ENCODE measurements around the gene UBE2L5.

UBE2L5 gene

DNA sequence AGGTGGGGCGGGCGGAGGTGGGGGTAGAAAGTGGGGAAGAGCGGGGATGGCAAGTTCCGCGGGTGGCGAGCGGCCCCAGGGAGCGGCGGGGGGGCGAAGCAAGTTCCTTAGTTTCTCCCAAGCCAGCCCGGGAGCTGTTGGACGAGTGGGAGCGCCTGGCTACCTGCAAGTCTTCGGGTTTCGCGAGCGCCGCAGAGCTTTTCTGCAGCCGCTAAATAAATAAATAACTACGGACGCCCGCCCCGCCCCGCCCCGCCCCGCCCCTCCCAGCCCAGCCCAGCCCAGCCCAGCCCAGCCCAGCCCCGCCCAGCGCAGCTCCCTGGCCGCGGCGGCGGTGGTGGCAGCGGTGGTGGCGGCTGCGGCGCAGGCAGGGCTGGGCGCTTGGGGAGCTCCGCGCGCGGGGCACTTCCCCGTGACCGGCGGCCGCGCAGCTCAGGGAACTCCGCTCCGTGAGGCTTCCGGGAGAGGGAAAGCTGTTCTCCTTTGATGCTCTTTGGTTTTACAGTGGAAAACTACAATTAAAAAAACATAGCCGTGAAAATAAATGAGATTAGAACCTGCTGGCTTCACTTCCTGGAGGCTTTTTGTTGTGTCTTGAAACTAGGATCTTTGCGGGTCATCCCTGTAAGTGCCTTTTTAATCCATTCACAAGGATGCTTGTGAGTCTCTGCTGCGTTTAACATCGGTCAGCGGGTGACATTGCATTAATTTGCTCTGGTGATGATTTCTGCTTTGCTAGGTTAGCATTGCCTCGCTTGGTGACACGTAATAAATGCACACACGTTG is at the start of gene UBE2L5:
UBE2L5 (plus strand) TSS at position 440 of the 786 bp plus-strand sequence. CDS start 5,498 bp downstream, outside the sequence.
- peak; percentile 67 to 68 for DNase-seq
- no peak for TF ChIP-seq POLR2A (IDR thresholded peaks at IDR 0.05; ENCODE audit: low read length)
- no peak for TF ChIP-seq GATA1 (IDR thresholded peaks at IDR 0.05; ENCODE audit: low read depth, low read length)

DNA sequence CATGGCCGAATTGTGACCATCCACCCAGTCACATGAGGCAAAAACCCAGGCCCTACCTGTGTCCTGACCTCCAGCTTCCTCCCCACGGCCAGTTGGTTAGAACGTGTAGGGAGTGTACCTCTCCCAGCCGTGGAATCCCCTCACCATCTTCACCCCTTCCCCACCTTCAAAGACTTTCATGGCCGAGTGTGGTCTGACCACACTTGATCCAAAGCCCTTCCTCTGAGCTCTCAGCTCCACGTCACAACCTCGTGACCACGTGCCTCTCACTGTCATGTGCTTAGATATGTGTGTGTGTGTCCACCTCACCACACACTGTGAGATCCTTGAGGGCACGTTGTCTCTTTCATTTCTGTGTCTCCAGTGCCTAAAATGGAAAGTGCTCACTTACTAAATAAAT is 48.6 kb upstream of the UBE2L5 start:
- TF ChIP-seq GATA1 (IDR thresholded peaks at IDR 0.05; ENCODE audit: low read depth, low read length) (no peak), POLR2A (IDR thresholded peaks at IDR 0.05; ENCODE audit: low read length) (no peak)
- DNase-seq = no peak

DNA sequence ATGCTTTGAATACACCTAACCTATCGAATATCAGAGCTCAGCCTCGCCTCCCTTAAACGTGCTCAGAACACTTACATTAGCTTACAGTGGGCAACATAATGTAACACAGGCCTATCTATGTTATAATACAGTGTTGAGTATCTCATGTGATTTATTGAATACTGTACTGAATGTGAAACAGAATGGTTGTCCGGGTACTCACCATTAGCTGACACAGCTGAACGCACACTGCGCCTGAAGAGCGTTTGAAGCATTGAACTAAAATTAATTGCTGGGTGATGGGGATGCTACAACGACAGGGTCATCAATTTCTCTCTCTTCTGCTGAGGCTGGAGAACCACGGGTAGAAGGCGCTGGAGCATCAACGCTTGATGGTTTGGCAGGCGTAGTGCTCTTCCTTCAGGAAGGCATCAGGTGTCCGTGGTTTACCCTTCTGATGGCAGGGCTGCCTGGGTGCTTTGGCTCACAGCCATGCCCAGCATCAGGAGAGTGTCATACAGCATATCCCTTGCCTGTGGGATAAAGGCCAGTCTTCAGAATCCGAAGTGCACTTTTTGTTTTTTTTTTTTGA is 46.9 kb upstream of the UBE2L5 start:
- no peak for TF ChIP-seq GATA1 (IDR thresholded peaks at IDR 0.05; ENCODE audit: low read depth, low read length)
- no peak for TF ChIP-seq POLR2A (IDR thresholded peaks at IDR 0.05; ENCODE audit: low read length)
- no peak for DNase-seq

DNA sequence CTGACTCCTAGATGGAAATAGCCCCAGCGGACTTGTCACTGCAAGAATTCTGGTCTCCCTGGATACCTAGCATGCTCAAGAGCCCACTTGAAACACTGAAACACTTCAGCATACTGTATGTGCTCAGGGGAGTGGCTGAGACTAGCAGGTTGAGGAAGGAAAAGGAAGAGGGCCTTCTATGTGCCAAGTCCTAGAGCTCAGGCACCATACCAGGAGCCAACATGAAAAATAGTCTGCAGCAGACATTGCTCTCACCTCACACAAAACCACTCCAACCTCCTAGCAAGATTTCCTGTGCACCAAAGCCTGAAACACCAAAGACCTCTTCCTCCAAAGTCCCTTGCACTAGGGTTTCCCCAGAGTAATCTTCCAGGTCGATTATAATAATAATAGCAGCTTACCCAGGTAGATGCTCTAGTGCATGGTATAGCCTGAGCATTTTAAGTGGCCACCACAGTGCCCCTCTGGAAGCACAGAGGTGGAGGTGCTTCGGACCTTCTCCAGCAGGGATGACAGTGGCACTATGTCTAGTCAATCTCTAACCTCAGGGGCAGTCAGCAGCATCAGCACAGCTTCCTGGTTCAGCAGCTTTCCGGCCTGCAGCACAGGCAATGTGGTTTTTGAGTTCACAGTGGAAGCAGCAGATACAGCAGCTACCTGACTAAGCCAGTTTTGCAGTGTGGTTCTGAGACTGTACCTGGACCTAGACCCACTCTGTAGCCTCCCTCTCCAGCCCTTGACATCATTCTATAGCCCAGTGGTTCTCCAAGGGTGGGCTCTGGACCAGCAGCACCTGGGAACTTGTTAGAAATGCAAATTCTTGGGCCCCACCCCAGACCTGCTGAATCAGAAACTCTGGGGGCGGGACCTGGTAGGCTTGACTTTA is 45.6 kb upstream of the UBE2L5 start:
- DNase-seq = no peak
- TF ChIP-seq GATA1 (IDR thresholded peaks at IDR 0.05; ENCODE audit: low read depth, low read length) = no peak
- no peak for TF ChIP-seq POLR2A (IDR thresholded peaks at IDR 0.05; ENCODE audit: low read length)

DNA sequence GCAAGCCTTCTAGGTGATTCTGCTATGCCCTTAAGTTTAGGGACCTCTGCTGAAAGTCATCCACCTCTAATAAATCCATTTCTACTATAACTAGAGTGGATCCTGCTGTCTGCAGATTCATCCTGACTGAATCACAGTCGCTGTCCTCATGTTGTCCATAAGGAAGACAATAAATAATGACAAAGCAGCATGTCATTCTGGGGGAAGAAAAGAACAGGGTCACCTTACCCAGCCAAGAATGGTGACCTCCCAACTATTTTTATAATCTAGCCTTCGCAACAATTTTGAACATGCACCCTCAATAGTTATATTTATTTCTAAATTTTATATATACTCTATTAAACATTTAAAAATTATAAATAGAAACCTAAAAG is 45.0 kb upstream of the UBE2L5 start:
- TF ChIP-seq GATA1 (IDR thresholded peaks at IDR 0.05; ENCODE audit: low read depth, low read length) (no peak), POLR2A (IDR thresholded peaks at IDR 0.05; ENCODE audit: low read length) (no peak)
- no peak for DNase-seq

DNA sequence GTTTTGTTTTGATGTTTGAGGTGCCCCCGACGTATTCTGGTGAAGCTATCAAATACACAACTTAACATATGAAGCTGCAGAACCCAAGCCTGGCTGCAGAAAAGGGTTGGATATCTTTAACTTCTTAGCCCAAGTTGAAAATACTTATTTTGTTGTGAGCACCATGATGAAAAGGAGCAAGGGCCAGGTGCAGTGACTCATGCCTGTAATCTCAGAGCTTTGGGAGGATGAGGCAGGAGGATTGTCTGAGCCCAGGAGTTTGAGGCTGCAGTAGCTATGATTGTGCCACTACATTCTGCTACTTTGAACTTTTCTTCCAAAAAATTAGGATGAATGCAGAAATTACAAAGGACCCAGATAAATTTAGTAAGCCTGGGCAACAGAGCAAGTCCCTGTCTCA is 44.1 kb upstream of the UBE2L5 start:
- DNase-seq = no peak
- TF ChIP-seq GATA1 (IDR thresholded peaks at IDR 0.05; ENCODE audit: low read depth, low read length) = no peak
- no peak for TF ChIP-seq POLR2A (IDR thresholded peaks at IDR 0.05; ENCODE audit: low read length)

DNA sequence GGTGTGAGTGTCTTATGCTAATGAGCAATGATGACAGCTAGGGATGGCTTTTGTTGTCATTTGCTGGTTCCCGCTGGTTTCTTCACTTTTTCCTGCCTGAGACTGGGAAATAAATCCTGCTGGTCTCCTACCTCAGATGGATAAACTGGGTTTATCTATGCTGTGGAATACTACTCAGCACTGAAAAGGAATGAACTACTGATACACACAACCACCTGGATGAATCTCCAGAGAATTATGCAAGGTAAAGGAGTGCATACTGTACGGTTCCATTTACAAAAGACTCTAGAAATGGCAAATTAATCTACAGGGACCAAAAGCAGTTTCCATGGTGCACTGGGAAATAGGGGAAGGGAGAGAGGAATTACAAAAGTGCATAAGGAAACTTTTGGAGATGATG is 41.2 kb upstream of the UBE2L5 start:
- TF ChIP-seq POLR2A (IDR thresholded peaks at IDR 0.05; ENCODE audit: low read length) = no peak
- TF ChIP-seq GATA1 (IDR thresholded peaks at IDR 0.05; ENCODE audit: low read depth, low read length) = no peak
- DNase-seq = no peak

DNA sequence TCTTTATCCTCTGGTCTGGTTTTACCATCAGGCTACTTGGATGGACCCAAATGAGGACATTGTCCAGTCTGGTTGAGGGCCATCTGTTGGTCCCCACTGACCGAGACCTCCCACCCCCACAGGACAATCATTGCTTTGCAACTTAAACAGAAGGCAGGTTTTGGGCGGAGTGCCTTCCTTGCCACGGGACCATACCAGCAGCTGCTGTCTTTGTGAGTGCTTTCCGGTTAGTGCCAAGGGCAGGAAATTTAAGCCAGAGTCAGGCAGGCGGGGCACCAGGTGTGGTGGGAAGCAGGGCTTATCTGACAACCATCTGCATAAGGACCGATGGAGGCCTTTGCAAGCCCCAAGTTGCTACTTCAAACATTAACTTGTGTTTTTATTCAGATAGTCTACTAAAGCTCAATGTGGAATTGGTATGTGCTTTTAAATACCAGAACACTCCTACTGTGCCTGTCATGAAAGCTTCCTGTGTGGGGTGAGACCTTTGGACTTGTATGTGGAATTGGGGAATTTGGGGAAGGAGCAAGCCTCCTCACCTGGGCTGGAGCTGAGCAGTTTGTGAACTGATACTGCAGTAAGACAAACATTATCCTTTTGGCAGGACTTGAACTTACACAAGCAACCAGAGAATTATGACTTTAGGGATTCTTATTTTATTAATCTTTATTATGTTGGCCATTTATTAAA is 39.3 kb upstream of the UBE2L5 start:
- TF ChIP-seq GATA1 (IDR thresholded peaks at IDR 0.05; ENCODE audit: low read depth, low read length) = no peak
- TF ChIP-seq POLR2A (IDR thresholded peaks at IDR 0.05; ENCODE audit: low read length) = no peak
- no peak for DNase-seq

DNA sequence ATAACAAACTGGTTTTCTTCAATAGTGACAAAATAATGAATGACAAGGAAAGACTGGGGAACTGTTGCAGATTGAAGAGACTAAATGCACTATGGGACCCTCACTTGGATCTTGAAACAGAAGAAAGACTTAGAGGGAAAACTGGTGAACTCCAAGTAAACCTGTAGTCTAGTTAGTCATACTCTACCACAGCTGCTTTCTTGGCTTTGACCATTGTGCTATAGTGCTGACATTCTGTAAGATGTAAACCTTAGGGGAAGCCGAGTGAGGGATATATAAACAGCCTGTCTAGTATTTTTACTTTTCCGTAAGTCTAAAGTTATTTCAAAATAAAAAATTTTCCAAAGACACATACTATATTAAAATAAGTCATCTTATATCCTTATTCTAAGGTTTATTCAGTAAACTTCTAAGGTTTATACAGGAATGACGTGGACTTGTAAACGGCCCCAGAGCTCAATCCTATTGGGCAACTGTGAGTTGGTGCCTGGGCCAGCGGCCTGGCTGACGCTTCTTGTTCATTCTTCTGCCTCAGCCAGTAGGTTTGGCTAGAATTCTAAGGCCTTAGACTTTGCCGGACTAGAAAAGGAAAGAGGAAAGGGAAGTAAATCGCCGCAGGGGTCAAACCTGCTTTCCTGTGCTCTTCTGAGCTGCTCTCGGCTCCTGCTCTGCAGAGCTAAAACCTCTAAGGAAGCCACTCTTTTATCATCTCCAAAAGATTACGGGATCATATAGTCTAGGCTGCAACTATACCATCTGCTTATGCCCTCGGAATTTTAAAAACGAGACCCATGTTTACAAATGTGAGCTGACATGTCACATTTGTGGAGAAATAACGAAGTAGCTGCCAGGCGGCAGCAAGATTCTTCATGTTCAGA is 33.6 kb upstream of the UBE2L5 start:
- DNase-seq = no peak
- TF ChIP-seq GATA1 (IDR thresholded peaks at IDR 0.05; ENCODE audit: low read depth, low read length) = no peak
- no peak for TF ChIP-seq POLR2A (IDR thresholded peaks at IDR 0.05; ENCODE audit: low read length)

DNA sequence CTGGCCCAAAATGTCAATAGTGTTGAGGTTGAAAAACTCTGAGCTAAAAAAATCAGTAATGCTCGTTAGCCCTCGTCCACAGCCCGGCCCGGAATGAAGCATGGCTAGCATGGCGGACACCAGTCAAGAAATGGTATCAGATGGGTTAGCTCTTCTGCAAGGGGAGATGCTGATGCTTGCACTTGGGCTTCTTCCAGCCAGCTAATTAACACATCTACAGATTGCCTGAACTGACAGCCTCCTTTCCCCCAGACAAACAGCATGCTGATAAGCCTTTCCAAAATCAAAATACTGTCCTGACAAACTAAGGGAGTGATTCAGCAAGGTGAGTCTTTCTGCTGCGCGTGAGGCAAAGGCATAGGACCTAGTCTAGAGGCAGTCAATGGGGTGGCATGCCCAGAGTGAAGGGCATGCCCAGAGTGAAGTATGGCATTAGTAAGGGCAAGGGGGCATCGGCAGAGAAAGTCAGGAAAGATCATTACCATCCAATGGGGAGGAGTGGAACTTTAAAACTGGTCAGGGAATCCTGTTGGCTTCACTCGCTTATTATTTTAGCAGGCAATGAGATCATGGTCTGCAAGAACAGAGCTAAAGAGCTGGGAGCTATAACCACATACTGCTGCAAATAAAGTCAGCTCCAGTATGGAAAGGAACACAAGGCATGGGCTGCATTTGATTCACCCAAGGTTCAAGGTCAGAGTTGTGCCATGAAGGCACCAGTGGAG is 30.2 kb upstream of the UBE2L5 start:
- TF ChIP-seq POLR2A (IDR thresholded peaks at IDR 0.05; ENCODE audit: low read length) = no peak
- TF ChIP-seq GATA1 (IDR thresholded peaks at IDR 0.05; ENCODE audit: low read depth, low read length) = no peak
- no peak for DNase-seq

DNA sequence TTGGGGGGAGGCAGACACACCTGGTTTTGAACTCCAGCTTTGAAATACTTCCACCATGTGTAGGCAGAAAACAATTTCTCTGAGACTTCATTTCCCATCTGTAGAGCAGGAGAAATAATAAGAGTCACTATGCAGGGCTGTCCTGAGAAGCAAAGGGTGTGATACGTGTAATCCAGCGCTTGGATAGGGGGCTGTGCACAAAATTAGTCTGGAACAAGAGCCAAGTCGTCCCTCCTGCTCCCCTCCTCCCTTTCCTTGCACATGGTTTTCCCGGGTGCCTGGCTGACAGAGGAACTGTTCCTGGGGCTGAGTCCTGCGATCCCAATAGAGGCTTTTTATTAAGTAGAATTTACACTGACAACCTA is 29.6 kb upstream of the UBE2L5 start:
- TF ChIP-seq POLR2A (IDR thresholded peaks at IDR 0.05; ENCODE audit: low read length) (no peak), GATA1 (IDR thresholded peaks at IDR 0.05; ENCODE audit: low read depth, low read length) (no peak)
- no peak for DNase-seq

DNA sequence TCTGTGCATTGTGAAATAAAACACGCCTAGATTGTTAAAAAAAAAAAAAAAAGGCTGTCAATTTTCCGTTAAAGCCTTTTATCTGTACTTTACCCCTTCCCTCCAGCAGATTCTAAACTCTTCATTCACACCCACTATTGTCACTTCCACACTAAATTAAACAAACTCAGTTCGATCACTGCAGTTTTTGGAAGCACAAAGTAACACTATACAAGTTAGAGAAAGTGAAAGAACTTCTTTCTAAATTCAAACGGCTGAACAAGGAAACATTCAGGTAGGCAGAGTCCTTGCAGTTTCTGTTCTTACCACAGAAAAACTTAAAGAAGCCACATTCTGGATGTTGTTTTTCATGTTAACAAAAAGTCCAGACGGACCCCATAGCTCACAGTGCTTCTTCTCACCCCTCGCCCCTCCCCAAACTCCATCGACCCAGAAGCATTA is 27.5 kb upstream of the UBE2L5 start:
- DNase-seq = peak; percentile 35 to 47
- TF ChIP-seq GATA1 (IDR thresholded peaks at IDR 0.05; ENCODE audit: low read depth, low read length) = no peak
- peak; percentile 32 for TF ChIP-seq POLR2A (IDR thresholded peaks at IDR 0.05; ENCODE audit: low read length)

All from erythroblast (primary cell).